ENCODE data around the gene FAM20A.

GRCh38 chr17:68598074-68598473 lies 3.1 kb downstream of the FAM20A start:
- TF ChIP-seq, protein P1, sequence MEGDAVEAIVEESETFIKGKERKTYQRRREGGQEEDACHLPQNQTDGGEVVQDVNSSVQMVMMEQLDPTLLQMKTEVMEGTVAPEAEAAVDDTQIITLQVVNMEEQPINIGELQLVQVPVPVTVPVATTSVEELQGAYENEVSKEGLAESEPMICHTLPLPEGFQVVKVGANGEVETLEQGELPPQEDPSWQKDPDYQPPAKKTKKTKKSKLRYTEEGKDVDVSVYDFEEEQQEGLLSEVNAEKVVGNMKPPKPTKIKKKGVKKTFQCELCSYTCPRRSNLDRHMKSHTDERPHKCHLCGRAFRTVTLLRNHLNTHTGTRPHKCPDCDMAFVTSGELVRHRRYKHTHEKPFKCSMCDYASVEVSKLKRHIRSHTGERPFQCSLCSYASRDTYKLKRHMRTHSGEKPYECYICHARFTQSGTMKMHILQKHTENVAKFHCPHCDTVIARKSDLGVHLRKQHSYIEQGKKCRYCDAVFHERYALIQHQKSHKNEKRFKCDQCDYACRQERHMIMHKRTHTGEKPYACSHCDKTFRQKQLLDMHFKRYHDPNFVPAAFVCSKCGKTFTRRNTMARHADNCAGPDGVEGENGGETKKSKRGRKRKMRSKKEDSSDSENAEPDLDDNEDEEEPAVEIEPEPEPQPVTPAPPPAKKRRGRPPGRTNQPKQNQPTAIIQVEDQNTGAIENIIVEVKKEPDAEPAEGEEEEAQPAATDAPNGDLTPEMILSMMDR (optimal IDR thresholded peaks at IDR 0.05 in 1 of 3, IDR thresholded peaks at IDR 0.05 in 1 of 3, conservative IDR thresholded peaks at IDR 0.05 in 1 of 3; ENCODE audit: extremely low read depth in 1 of 3, insufficient read depth in 2 of 3, low read length in 3 of 3) = no peak
- TF ChIP-seq EZH2 (IDR thresholded peaks at IDR 0.05; ENCODE audit: low read length) = no peak

Data from keratinocyte (primary cell).